SKM-1 treated with dmso at 0.1 percent for 144 hours (cell line): ENCODE results near the gene CRIP1.

Experiments
- DNase-seq: peaks from one replicate; lab custom pipeline; 2025; ENCODE audit not compliant: unreplicated experiment; lab: John Stamatoyannopoulos, UW

The CRIP1 gene

GRCh38 chr14:105480199-105480746 lies 6.4 kb upstream of the CRIP1 start:
- no peak for DNase-seq

GRCh38 chr14:105480807-105481801 lies 5.6 kb upstream of the CRIP1 start:
- peak; percentile 43 for DNase-seq

GRCh38 chr14:105481886-105482457 lies 4.7 kb upstream of the CRIP1 start:
- peak; percentile 76 for DNase-seq

- DNase-seq, result no peak
Measured at GRCh38 chr14:105482486-105483110, 4.1 kb upstream of the CRIP1 start.

- DNase-seq, result no peak
Measured at GRCh38 chr14:105483300-105484068, 3.2 kb upstream of the CRIP1 start.

- no peak for DNase-seq
Measured at GRCh38 chr14:105484069-105484996, 2.4 kb upstream of the CRIP1 start.

GRCh38 chr14:105484997-105485393 lies 1.7 kb upstream of the CRIP1 start:
- DNase-seq, result no peak

GRCh38 chr14:105485739-105486162 lies 935 bp upstream of the CRIP1 start:
- no peak for DNase-seq

GRCh38 chr14:105486974-105487448 lies 325 bp downstream of the CRIP1 start:
- DNase-seq, result no peak

GRCh38 chr14:105487449-105487985 lies 831 bp downstream of the CRIP1 start:
- no peak for DNase-seq

- DNase-seq, result no peak
Measured at GRCh38 chr14:105487986-105488777, 1.5 kb downstream of the CRIP1 start.

- no peak for DNase-seq
Measured at GRCh38 chr14:105488781-105489541, 2.3 kb downstream of the CRIP1 start.

GRCh38 chr14:105489542-105490266 lies 3.0 kb downstream of the CRIP1 start:
- peak; percentile 57 for DNase-seq

GRCh38 chr14:105490267-105490571 lies 3.5 kb downstream of the CRIP1 start:
- no peak for DNase-seq

- DNase-seq, result peak; percentile 91
Measured at GRCh38 chr14:105490572-105491365, 4.1 kb downstream of the CRIP1 start, which contains the start of gene TEDC1. Gene TEDC1, plus strand, starts transcription at chr14:105491246. Its CDS starts 130 bp downstream, at chr14:105491376.

GRCh38 chr14:105491366-105491973 lies 4.8 kb downstream of the CRIP1 start:
- DNase-seq, result peak; percentile 36
